IPS DF 6.9 (cell line): Measurements from ENCODE around the gene KLF8.
A peak's percentile ranks its signal among the peaks of the same experiment; 100 is the strongest.
"Not testable (repeated sequence)": the region's sequence is repeated elsewhere in the genome, so short reads cannot be mapped to it uniquely, and the experiment has no call there.

ENCODE experiments used
- DNase-seq: peaks from one replicate; pipeline ENCODE4 v3.0.0-alpha.2; 2013; ENCODE audit warnings: low read depth, low spot score
- H3K27ac ChIP-seq: one replicate; pipeline ENCODE4 v1.5.1; 2013; ENCODE audit warnings: low read length, control low read depth
- H3K27me3 ChIP-seq: 2 replicates; pipeline ENCODE4 v1.6.1; 2013; ENCODE audit warnings: mild to moderate bottlenecking, low read length; ENCODE audit not compliant: control insufficient read depth, insufficient read depth
- H3K36me3 ChIP-seq: 2 replicates; pipeline ENCODE4 v1.6.1; 2013; ENCODE audit warnings: low read length; ENCODE audit not compliant: control insufficient read depth, insufficient read depth
- H3K4me1 ChIP-seq: 2 replicates; pipeline ENCODE4 v1.6.1; 2013; ENCODE audit warnings: low read length; ENCODE audit not compliant: control insufficient read depth, insufficient read depth
- H3K4me3 ChIP-seq: 2 replicates; pipeline ENCODE4 v1.5.1; 2013; ENCODE audit warnings: mild to moderate bottlenecking, low read length
- H3K9me3 ChIP-seq: 2 replicates; pipeline ENCODE4 v1.6.1; 2013; ENCODE audit warnings: low read length, inconsistent platforms; ENCODE audit not compliant: control insufficient read depth, insufficient read depth
- WGBS: extraction: QIAGEN DNeasy Blood & Tissue Kit; methylation state at CpG from one replicate; pipeline ENCODE4 v1.1.7; 2013; ENCODE audit warnings: mixed read lengths, missing lambda C conversion rate; ENCODE audit not compliant: insufficient read length, insufficient coverage; 5-methylcytosine and 5-hydroxymethylcytosine counted together

The KLF8 gene

DNA sequence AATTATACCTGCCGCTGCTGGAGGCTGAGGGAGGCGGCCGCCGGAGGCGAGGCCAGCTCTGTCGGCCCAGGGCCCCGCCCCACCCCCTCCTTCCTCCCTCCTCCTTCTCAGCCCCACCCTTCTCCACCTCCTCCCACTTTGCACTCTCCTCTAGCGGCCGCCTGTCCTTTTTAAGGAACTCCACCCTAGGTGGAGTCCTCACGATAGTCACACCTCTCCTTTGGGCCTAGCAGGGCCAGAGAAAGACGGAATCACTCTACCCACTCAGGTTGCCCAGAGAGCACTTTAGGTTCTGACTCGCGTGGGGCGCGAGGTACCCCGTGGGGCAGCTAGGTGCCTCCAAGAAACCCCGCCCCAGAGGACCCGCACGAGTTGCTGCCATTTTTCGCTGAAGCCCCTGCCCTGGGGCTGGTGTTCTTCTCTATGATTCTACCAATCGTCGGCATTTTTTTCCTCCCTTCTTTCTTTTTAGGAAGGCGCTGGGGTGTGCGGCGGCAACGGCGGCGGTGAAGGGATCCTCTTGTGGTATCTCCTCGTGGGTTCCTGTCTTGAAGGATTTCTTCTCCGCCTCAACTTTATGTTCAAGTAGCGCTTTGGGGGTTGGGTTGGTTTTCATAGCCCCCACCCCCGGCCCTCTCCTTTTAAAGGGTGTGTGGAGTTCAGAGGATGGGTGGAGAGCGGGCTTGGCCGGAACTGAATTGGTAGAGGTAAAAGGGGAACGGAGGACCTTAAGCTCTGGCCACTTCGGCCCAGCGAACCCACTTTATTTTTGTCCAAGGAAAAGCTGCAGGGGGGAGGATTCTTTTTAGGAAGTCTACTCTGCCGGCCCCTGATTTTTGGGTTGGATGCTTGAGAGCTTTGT is at the start of gene KLF8:
Gene KLF8, plus strand, starts transcription at position 136 of the 862 bp plus-strand sequence. CDS start 979 bp downstream, outside the sequence.
- DNase-seq: no peak
- Histone ChIP-seq H3K27me3 (no peaks in the 10 kb centered on the region), H3K36me3 (no peaks in the 10 kb centered on the region), H3K9me3 (no peaks in the 10 kb centered on the region), H3K4me3 (peak within 1 kb of the TSS; percentile 53; the same call in 1 of the 2 replicates), H3K4me1 (peaks cover 1% of the 10 kb centered on the region; the same call in 1 of the 2 replicates), H3K27ac (no peak within 1 kb of the TSS)
- WGBS: no CpG with 5 or more reads among the region's 38 CpGs

DNA sequence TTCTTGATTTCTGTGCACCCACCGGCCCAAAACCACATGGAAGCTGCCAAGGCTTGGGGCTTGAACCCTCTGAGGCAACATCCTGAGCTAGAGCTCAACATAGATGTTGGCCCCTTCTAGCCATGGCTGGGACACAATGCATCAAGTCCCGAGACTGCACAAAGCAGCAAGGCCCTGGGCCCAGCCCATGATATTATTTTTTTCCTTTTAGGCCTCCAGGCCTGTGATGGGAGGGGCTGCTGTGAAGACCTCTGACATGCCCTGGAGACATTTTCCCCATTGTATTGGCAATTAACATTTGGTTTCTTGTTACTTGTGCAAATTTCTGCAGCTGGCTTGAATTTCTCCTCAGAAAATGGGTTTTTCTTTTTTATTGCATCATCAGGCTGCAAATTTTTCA is 25.2 kb upstream of the KLF8 start:
- H3K4me1 ChIP-seq, H3K36me3 ChIP-seq, H3K4me3 ChIP-seq, H3K9me3 ChIP-seq, H3K27ac ChIP-seq, DNase-seq, H3K27me3 ChIP-seq: not testable (repeated sequence)
- no CpG with 5 or more reads among the region's 2 CpGs for WGBS

DNA sequence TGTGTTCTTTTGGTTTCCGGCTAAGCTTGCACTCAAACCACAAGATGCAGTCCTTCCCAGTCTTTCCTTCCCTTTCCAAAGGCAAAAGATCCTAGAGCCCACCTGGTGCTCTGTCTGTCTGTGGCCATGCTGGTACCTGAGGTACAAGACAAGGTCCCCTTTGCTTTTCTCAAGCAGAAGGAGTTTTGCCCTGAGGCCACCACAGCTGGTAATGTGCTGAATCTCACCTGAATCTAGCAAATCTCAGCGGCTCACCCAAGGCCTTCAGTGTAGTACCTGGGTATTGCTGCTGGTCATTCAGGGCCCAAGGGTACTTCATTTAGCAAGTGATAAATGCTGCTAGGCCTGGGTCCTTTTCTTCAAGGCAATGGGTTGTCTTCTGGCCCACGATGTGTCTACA is 20.5 kb upstream of the KLF8 start:
- Histone ChIP-seq H3K9me3 (no peaks in the 10 kb centered on the region), H3K36me3 (no peaks in the 10 kb centered on the region), H3K27ac (no peak overlapping the region), H3K27me3 (no peaks in the 10 kb centered on the region), H3K4me3 (no peak overlapping the region), H3K4me1 (no peaks in the 10 kb centered on the region)
- no peak for DNase-seq
- no CpG with 5 or more reads among the region's 3 CpGs for WGBS

DNA sequence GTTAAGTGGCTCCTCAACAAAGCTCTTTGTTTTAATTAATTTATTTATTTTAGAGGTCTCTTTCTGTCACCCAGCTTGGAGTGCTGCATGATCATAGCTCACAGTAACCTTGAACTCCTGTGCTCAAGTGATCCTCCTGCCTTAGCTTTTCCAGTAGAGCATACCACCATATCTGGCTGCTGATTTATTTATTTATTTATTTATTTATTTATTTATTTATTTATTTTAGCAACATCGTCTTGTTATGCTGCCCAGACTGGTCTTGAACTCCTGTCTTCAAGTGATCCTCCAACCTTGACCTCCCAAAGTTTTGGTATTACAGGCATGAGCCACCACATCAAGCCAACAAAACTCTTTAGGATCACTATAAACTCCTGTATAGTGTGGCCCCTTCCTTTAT is 15.8 kb upstream of the KLF8 start:
- no peak for DNase-seq
- Histone ChIP-seq H3K27me3 (no peaks in the 10 kb centered on the region), H3K4me1 (no peaks in the 10 kb centered on the region), H3K4me3 (no peak overlapping the region), H3K9me3 (no peaks in the 10 kb centered on the region), H3K27ac (no peak overlapping the region), H3K36me3 (no peaks in the 10 kb centered on the region)
- no CpG with 5 or more reads among the region's 1 CpG for WGBS

DNA sequence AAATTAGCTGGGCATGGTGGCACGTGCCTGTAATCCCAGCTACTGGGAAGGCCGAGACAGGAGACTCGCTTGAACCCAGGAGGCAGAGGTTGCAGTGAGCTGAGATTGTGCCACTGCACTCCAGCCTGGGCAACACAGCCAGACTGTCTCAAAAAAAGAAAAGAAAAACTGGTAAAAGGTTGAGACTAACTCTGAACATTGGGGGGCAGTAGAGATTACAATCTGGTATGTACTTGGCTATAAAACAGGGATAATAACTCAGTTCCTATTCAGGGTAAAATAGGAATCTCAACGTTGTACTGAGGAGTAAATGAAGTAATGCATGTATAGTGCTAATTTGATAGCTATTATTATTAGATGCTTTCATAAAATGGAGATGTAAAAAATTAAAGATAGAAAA is 12.5 kb upstream of the KLF8 start:
- DNase-seq: no peak
- H3K4me1 ChIP-seq: no peaks in the 10 kb centered on the region
- H3K4me3 ChIP-seq: no peak overlapping the region
- H3K36me3 ChIP-seq: no peaks in the 10 kb centered on the region
- WGBS: no CpG with 5 or more reads among the region's 4 CpGs
- H3K27ac ChIP-seq: no peak overlapping the region
- H3K27me3 ChIP-seq: no peaks in the 10 kb centered on the region
- no peaks in the 10 kb centered on the region for H3K9me3 ChIP-seq

DNA sequence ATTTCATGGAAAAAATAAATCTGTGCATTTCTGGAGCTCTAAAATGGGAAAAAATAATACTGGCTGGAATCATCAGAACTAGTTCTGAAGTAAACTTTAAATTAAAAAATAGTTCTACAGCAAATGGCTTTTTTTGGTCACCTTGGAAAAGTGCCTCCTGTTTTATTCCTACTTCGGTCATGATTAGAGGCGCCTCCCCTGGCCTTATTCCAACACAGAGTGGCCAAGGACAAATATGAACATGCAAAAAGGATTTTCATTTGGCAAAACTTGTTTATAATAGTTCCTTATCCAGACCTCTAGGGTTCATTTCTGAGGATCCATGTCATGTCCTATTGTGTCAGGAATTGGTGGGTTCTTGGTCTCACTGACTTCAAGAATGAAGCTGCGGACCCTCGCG is 11.1 kb upstream of the KLF8 start:
- H3K27me3 ChIP-seq: no peaks in the 10 kb centered on the region
- H3K9me3 ChIP-seq: no peaks in the 10 kb centered on the region
- H3K36me3 ChIP-seq: no peaks in the 10 kb centered on the region
- no peak for DNase-seq
- WGBS: no CpG with 5 or more reads among the region's 5 CpGs
- H3K4me3 ChIP-seq: no peak overlapping the region
- no peak overlapping the region for H3K27ac ChIP-seq
- no peaks in the 10 kb centered on the region for H3K4me1 ChIP-seq

DNA sequence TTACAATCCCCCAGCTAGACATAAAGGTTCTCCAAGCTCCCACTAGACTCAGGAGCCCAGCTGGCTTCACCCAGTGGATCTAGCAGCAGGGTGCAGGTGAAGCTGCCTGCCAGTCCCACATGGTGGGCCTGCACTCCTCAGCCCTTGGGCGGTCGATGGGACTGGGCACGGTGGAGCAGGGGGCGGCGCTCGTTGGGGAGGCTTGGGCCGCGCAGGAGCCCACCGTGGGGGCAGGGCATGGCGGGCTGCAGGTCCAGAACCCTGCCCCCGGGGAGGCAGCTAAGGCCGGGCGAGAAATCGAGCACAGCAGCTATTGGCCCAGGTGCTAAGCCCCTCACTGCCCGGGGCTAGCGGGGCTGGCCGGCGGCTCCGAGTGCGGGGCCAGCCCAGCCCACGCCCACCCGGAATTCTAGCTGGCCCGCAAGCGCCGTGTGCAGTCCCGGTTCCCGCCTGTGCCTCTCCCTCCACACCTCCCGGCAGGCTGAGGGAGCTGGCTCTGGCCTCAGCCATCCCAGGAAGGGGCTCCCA is 9.6 kb upstream of the KLF8 start:
- no CpG with 5 or more reads among the region's 28 CpGs for WGBS

DNA sequence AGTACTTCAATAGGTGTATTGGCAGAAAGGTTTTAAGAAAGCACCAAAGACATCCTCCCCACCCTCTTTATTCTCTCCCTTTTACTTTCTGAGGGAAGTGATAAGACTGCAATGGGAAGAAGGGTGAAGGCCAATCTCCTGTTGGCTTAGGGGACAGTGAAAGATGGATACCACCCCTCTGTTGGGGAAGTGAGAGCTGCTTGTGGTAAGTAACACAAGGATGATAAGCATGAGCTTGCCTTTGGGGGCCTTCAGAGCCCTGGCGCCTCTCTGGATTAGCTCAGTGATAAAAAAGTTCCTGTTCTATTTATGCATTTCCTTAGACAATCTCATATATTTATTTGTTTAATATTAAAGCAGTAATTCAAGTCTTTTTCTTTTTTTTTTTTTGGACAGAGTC is 5.2 kb upstream of the KLF8 start:
- Histone ChIP-seq H3K27me3 (no peaks in the 10 kb centered on the region), H3K4me1 (peaks cover 1% of the 10 kb centered on the region; the same call in 1 of the 2 replicates), H3K9me3 (no peaks in the 10 kb centered on the region), H3K27ac (no peak overlapping the region), H3K36me3 (no peaks in the 10 kb centered on the region), H3K4me3 (no peak overlapping the region)
- no CpG with 5 or more reads among the region's 1 CpG for WGBS
- no peak for DNase-seq

More for the DNA sequence above, 9.6 kb upstream of the KLF8 start:
- Histone ChIP-seq H3K27ac (no peak overlapping the region), H3K4me3 (no peak overlapping the region), H3K4me1 (no peaks in the 10 kb centered on the region), H3K27me3 (no peaks in the 10 kb centered on the region), H3K9me3 (no peaks in the 10 kb centered on the region), H3K36me3 (no peaks in the 10 kb centered on the region)
- no peak for DNase-seq

DNA sequence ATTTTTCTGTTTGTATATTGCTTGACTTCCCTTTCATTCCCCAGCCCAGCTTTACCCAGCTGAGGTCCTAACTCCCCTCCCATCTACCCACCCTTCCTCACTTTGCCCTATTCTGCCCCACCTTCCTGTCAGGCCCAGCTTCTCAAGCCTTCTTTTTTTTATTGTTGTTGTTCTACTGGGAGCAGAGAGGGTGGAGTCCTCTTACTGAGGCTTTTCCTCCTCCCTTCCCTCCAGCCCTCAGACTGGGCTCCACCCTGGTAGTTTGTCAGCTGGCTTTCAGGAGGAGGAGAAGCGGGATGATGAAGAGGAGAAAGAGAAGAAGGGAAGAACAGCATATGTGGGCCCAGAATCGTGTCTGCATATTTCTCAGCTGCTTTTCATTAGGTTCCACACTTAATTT is 3.2 kb upstream of the KLF8 start:
- DNase-seq: no peak
- Histone ChIP-seq H3K36me3 (no peaks in the 10 kb centered on the region), H3K27ac (no peak overlapping the region), H3K4me3 (no peak overlapping the region), H3K9me3 (no peaks in the 10 kb centered on the region), H3K4me1 (peaks cover 1% of the 10 kb centered on the region; the same call in 1 of the 2 replicates), H3K27me3 (no peaks in the 10 kb centered on the region)
- WGBS: no CpG with 5 or more reads among the region's 2 CpGs

DNA sequence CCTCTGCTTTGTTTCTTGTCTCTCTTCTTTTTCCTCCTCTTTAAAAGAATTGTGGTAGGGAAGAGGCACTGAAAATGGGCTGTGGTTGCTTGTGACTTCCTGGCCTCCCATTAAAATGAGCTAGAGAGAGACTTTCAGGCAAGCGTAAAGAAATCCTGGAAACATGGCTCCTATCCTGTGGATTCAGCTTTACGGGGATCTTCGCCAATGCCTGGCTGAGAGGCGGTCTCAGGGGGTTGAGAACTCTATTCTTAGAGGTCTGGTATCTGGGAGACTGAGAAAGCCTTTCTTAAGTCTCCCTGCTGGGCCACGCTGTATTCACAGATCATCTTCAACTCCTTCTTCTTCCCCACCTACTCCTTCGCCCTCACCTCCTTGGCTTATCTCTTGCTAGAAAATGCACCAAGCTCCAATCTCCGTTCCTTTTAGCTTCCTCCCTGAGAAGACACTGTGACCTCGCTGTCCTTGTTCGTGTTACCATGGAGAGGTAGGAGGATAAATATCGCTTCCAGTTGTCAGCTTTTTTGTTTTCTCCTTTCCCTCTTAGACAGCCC is 542 bp upstream of the KLF8 start:
- Histone ChIP-seq H3K9me3 (no peaks in the 10 kb centered on the region), H3K4me3 (peak overlapping the region; percentile 53; the same call in 1 of the 2 replicates), H3K4me1 (peaks cover 1% of the 10 kb centered on the region; the same call in 1 of the 2 replicates), H3K27me3 (no peaks in the 10 kb centered on the region), H3K36me3 (no peaks in the 10 kb centered on the region), H3K27ac (no peak overlapping the region)
- no CpG with 5 or more reads among the region's 10 CpGs for WGBS
- no peak for DNase-seq
